CD4-positive, alpha-beta T cell treated with Interleukin-1 beta for 1 hour (primary cell): Measurements from ENCODE around the gene ZNF431.
"Not testable (repeated sequence)": the region's sequence is repeated elsewhere in the genome, so short reads cannot be mapped to it uniquely, and the experiment has no call there.

Experiments
- DNase-seq, 2 donors: peaks; one replicate each; pipeline ENCODE4 v3.0.0-alpha.2; 2020 to 2022

Gene ZNF431

DNA sequence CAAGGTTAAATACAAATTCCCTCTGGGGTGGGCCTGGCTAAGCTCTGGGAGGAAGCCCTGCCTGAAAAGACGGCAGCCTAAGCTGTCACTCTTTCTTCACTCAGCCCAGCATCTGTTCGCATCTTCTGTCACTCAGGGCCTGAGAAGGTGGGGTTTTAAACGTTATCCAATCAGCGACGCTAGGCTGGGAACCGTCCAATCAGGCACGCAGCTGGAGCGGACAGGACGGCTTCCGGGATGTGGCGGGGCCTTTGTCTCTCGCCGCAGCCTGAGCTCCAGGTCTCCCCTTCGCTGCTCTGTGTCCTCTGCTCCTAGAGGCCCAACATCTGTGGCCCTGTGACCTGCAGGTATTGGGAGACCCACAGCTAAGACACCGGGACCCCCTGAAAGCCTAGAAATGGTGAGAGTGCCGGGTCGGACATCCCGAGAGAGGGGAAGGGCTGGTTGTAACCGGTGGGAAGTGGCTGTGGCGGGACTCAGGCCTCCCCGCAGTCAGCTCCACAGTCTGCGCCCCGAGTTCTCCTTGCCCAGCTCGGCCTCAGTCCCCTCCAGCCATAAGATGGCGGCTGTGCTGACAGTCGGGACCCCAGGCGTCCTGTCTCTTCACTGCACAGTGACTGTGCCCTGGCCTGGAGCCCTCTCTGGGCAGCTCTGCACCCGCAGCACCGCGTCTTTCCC, at the start of gene ZNF431:
Gene ZNF431, plus strand, starts transcription at position 254 of the 678 bp plus-strand sequence. Its CDS starts 144 bp downstream, at position 398.
- peak; percentile 92 to 93 for DNase-seq

DNA sequence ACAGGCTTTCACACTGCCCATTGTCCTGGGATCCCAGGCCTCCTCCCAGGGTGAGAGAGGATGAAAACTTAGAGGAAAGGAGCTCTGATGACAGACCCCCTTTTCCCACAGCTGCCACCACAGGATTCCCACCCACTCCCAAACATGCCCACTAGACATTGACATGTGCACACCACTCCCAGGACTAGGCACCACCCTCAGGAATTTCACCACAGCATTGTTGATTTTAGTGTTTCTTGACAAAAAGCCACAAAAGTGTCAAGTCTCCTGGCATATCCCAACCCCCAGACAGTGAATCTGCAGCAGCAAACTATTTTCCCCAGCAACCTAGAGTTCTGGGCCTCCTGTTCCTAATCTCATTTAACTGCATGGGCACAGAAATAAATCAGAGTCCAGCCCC, 49.7 kb upstream of the ZNF431 start:
- DNase-seq: no peak

DNA sequence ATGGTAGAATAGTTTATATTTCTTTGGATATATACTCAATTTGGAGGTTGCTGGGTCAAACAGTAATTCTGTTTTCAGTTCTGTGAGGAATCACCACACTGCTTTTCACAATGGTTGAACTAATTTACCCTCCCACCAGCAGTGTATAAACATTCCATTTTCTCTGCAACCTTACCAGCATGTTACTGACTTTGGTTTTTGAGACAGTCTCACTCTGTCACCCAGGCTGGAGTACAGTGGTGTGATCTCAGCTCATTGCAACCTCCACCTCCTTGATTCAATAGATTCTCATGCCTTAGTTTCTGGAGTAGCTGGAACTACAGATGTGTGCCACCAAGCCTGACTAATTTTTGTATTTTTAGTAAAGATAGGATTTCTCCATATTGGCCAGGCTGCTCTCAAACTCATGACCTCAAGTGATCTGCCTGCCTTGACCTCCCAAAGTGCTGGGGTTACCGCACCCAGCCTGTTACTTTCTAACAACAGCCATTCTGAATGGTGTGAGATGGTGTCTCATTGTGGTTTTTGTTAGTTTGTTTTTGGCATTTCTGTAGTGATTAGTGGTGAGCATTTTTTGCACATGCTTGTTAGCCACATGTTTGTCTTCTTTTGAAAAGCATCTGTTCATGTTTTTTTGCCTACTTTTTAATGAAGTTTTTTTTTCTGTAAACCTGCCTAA, 47.4 kb upstream of the ZNF431 start:
- no peak for DNase-seq

DNA sequence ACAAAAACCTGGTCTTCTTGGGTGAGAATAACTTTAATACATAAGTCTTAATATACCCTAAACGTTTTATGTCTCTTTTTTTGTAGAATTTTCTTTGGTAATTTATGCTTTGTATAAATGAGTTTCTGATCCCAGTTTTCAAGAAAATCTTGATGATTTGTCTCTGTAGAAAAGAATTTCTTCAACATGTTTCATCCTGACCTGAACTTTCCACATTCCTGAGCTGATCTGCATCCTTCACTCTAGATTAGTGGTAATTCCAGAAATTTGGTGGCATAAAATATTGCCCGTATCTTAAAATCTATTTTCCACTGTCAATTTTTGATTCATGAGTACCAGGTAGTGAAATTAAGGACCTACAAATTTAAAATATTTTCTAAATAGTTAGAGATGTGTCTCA, 43.5 kb upstream of the ZNF431 start:
- no peak for DNase-seq

DNA sequence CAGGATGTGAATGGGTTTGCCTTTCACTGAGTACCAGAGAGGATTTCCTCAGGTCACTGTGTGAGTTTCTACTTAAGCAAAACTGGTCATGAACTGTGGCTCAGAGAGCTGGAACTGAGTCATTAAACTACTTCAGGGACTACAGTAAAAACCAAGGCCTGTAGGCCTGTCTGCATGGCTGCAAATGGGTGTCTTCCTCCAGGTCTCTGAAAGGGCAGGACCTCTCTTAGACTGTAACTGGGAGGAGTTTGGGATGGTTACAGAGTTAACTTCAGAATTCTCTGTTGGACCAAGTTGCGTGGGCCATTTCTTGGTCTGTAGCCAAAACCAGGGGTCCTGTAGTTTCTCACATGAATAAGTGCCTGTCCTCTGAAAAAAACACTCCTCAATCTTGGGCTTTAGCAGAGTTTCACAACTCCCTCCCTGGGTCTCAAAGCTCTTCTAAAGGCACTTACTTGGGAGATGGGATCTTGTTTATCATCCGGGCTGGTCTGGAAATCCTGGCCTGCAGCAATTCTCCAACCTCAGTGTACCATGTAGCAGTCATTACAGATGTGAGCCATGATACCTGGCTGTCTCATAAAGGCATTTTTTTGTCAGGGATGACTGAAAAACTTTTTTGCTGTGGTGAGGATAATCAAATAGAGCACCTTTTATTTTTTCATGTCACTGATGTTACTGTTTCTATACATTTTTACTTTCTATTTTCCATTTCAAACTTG, 40.2 kb upstream of the ZNF431 start:
- no peak for DNase-seq

DNA sequence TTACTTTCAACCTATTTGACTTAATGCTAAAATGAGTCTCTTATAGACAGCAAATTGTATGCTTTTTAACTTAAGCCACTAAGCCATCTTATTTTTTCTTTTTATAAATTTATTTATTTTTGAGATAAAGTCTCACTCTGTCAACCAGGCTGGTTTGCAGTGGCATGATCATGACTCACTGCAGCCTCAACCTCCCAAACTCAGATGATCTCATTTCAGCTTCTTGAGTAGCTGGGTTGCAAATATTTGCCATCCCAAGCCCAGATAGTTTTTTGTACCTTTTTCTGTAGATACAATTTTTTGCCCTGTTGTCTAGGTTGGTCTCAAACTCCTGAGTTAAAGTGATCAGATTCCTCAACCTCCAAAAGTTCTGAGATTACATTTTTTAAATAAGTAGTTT, 32.7 kb upstream of the ZNF431 start:
- DNase-seq: no peak

DNA sequence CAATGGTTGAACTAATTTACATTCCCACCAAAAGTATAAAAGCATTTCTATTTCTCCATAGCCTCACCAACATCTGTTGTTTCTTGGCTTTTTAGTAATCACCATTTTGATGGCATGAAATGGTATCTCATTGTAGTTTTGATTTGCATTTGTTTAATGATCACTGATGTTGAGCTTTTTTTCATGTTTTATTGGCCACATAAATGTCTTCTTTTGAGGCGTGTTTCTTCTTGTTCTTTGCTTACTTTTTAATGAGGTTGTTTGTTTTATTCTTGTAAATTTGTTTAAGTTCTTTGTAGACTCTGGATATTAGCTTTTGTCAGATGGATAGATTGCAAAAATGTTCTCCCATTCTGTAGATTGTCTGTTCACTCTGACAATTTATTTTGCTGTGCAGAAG, 31.7 kb upstream of the ZNF431 start:
- no peak for DNase-seq

DNA sequence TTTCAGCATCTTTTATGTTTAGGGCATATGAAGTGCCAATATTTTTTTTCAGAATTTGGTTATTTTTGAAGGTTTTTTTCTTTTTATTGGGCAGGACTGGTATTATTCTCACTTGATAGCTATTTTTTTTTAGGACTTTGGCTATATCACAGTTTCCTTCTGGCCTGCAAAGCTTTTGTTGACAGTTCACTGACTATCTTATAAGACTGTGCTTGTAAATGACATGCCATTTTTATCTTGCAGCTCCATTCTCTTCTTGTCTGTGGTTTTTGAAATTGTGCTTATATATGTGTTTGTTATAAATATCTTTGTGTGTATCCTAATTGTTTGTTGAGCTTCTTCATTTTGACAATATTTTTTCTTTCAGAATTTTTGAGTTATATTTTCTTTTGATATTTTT, 26.4 kb upstream of the ZNF431 start:
- no peak for DNase-seq

DNA sequence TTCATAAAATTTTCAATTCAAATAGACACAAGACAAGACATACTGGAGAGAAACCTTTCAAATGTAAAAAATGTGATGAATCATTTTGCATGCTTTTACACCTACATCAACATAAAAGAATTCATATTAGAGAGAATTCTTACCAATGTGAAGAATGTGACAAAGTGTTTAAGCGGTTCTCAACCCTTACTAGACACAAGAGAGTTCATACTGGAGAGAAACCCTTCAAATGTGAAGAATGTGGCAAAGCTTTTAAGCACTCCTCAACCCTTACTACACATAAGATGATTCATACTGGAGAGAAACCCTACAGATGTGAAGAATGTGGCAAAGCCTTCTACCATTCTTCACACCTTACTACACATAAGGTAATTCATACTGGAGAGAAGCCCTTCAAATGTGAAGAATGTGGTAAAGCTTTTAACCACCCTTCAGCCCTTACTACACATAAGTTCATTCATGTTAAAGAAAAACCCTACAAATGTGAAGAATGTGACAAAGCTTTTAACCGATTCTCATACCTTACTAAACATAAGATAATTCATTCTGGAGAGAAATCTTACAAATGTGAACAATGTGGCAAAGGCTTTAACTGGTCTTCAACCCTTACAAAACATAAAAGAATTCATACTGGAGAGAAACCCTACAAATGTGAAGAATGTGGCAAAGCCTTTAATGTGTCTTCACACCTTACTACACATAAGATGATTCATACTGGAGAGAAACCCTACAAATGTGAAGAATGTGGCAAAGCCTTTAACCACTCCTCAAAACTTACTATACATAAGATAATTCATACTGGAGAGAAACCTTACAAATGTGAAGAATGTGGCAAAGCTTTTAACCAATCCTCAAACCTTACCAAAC, 24.6 kb upstream of the ZNF431 start:
- no peak for DNase-seq

DNA sequence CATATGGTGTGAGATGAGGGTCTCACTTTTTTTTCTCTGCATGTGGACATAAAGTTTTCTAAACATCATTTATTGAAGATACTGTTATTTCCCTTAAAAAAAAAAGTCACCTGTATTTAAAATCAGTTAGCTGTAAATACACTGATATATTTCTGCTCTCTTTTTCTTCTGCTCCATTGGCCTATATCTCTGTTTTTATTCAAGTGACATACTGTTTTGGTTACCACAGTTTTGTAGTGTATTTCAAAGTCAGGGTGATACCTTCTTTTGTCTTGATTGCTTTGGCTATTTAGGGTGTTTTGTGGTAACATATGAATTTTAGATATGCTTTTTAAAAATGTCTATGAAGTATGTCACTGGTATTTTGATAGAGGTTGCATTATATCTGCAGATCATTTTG, 15.8 kb upstream of the ZNF431 start:
- DNase-seq: no peak

DNA sequence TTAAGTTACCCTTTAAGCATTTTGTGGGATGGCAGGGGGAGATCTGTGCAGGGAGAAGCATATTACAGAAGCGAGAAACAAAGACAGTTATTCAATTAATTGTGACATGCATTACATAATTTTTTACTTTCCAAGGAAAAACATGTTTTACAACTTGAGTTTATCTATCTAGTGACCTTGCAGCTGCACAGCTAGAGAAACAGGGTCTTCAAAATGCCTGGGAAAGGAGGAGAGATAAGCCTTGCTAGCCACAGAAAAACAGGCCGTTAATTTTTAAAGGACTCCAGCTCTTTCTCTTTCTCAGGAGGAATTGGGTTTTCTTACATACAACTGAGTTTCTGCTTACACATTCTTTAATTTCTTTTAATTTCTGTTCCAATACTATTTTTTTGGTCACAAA, 14.8 kb upstream of the ZNF431 start:
- DNase-seq: no peak

DNA sequence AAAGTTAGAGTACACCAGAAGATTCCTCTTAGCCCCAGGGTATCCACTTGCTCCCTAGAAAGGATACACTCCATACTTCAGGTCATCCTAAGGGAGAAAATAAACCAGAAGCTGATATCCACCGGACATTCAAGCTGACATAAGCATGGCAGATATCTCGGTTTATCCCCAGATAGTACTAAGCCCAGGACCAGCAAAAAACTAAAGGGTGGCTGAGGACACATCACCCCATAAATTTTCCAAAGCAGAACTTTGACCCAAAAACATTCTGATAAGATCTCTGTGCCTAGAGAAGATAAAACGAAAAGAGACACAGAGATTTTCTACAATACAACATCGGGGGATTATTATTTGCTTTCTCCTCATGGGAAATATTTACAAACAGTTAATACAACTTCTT, 13.9 kb upstream of the ZNF431 start:
- no peak for DNase-seq

DNA sequence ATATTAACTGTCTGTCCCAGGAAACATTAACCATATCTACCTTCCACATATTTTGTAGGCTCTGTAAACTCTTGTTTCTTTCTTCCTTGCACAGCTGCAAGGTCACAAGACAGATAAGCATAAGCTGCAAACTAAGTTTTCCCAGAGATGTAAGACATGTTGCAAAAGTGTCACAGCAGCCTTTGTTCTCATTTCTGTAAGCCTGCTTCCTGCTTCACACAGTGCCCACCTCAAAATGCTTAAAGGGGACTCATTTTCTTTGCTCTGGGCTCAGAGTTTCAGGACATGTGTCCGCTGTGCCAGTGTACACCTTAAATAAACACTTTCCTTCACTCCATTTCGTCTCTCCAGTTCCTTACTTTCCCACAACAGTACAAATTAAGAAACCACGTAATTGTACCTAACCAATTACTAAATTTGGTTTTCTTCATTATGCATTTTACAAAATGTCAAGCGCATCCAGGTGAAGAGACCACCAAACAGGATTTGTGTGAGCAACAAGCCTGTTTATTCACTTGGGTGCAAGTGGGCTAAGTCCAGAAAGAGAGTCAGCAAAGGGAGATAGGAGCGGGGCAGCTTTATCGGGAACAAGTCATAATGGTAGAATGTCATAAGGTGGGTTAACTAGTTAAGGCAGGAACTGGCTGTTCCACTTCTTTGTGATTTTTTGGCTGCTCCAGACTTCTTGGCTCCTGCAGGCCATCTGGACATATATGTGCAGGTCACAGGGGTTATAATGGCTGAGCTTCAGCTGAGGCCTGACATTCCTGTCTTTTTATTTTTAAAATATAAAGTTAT, 12.7 kb upstream of the ZNF431 start:
- no peak for DNase-seq

DNA sequence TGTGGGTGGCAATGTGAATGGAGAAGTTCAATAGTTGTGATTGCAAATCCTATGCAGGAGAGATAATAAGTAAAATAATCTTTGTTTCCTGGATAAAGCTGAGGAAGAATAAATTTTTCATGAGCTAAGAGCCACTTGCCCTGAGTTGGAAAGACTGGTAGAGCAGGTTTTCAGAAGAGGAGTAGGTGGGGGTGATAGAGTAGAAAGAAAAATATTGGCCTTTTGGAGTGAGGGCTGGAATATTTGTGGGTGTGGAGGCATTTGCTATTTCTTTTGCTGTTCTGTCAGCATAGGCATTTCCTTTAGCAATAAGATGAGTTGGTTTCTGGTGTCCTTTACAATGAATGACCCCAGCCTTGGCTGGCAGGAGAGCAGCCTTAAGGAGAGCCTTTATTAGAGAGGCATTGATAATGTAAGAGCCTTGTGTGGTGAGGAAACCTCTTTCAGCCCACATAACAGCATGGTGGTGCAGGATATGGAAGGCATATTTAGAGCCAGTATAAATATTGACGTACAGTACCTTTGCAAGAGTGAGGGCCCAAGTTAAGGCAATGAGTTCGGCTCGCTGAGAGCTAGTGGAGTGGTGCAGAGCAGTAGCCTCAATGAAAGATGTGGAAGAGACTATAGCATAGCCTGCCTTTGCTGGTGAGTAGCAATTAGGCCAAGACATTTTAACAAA, 11.6 kb upstream of the ZNF431 start:
- DNase-seq: no peak

DNA sequence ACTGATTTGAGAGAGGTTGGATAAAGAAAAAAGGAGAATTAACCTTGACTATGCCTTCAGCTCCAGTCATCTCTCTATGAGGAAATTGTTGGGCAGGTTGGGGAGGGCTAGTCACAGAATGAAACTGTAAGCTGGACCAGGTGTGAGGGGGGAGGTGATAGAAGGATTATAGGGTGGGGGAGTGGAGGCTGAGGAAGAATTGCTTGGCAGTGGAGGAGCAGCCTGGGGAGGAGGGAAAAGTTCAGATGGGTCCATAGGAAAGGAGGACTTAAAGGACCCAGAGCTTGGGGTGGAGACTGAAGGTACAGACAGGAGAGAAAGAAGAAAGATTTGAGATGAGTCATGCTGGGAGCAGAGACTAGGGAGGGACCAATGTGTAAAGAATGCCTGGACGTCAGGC, 8.2 kb upstream of the ZNF431 start:
- no peak for DNase-seq

DNA sequence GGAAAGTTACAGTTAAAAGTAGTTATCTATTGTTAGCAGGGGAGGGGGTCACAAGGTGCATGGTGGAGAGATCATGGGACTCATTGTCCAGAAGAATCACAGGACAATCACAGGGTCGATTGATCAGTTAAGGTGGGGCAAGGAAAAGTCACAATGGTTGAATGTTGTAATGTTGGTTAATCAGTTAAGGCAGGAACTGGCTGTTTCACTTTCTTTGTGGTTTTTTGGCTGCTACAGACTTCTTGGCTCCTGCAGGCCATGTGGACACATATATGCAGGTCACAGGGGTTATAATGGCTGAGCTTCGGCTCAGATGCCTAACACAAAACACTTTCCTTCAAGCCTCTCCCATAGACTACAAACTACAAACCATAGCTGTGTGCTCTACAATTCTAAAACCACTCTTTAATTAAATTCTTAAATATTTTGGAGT, 6.9 kb upstream of the ZNF431 start:
- DNase-seq: no peak

DNA sequence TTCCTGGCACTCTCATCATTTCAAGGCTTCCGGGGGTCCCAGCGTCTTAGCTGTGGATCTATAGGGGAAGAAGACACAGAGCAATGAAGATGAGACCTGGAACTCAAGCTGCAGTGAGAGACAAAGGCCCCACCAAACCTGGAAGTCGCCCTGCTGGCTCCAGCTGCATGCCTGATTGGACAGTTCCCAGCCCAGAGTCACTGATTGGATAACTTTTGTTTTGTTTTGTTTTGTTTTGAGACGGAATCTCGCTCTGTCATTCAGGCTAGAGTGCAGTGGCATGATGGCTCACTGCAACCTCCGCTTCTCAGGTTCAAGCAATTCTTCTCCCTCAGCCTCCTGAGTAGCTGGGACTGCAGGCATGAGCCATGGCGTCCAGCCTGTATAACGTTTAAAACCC, 6.4 kb upstream of the ZNF431 start:
- no peak for DNase-seq

DNA sequence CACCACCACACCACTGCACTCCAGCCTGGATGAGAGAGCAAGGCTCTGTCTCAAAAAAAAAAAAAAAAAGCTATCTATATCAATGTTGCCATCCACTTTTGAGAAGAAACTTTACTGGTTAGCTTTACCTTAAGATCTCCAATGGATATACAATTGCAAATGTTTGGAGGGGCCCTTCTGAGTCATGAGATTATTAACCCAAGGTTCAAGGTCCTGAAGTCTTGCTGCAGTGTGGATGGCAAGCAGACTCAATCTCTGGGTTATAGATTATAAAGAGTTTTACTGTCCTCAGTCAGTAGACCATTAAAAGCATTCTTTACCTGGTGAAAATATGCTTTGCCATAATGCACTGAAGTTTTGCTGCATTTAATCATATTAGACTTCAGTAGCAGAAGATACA, 3.7 kb upstream of the ZNF431 start:
- DNase-seq: no peak

DNA sequence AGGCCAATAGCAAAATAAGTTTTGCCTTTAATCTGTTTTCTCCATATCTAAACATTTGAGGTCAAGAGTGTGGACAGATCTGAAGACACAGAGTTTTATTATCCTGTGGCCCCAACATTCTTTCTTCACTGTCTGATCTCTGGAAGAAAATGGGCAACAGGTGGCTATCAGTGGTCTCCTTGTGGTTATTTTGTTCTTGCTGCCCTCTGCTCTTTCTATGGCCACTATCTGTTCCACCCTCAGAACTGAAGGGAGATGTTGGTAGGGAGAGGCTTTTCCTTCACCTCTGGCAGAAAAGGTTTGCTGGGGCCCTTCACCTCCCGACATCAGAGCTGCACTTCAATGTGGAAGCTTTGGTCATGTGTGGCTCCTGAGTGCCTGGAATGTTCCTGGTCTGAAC, 834 bp upstream of the ZNF431 start:
- not testable (repeated sequence) for DNase-seq

DNA sequence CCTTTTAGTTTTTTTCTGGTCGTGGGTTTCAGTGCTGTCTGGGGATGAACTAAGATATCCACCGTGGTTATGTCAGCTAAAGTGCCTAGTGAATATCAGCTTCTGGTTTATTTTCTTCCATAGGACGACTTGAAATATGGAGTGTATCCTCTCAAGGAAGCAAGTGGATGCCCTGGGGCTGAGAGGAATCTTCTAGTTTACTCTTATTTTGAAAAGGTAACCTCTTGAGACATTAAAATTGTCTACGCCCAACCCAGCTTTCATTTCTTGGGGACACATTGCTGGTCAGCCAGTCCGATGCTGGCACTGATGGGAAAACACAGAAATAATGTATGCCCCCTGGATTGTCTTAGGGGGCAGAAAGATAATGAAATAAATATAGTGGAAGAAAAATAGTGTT, 1.6 kb downstream of the ZNF431 start:
- no peak for DNase-seq

DNA sequence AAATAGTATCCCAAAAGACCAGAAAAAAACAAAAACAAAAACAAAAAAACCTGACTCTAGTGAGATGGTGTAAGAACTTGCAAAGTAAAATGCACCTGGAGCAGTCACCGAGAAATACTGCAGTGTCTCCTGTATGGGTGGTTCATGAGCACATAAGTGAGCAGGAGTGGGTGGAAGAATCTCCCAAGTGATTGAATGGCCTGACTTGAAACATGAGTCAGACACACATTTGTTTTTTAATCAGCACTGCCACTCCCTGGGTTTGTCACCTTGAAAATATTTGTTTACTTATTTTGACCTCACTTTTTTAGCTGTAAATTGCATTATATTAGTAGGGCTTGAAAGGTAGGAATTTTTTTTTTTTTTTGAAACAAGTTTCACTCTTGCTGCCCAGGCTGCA, 2.0 kb downstream of the ZNF431 start:
- DNase-seq: no peak

DNA sequence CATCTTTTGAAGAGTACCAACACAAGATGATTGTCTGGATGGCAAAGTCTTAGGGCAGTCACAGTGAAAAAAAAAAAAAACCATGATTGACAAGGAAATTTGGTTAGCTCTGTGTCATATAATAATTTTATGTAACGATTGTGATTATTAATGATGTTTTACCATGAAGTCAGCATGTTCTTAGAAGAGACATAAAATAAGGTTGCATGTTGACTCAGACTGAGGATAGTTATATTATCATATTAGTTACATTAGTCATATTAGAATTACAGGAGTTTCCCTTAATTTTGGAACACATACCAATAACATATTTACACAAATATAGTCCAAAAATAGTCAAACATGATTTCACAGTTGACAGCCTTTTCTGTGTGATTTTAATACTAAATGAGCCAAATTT, 5.7 kb downstream of the ZNF431 start:
- DNase-seq: no peak
